ENCODE results near the gene FBXW7.

Gene FBXW7

GRCh38 chr4:152486429-152487389 lies 49.2 kb downstream of the FBXW7 start:
- no peak for DNase-seq
- Mint-ChIP-seq H3K36me3 (ENCODE audit: low read depth) (peaks cover 9% of the 10 kb centered on the region), H3K4me3 (no peak overlapping the region), H3K4me1 (peaks cover 28% of the 10 kb centered on the region), H3K27ac (peak overlapping the region; percentile 54), H3K9me3 (peaks cover 9% of the 10 kb centered on the region), H3K27me3 (ENCODE audit: low read depth, poor library complexity) (no peaks in the 10 kb centered on the region)
- TF ChIP-seq CTCF (IDR thresholded peaks at IDR 0.05), result no peak

GRCh38 chr4:152485726-152486276 lies 50.1 kb downstream of the FBXW7 start:
- Mint-ChIP-seq H3K9me3 (peaks cover 18% of the 10 kb centered on the region), H3K4me3 (no peak overlapping the region), H3K27me3 (ENCODE audit: low read depth, poor library complexity) (no peaks in the 10 kb centered on the region), H3K36me3 (ENCODE audit: low read depth) (peaks cover 19% of the 10 kb centered on the region), H3K4me1 (peaks cover 28% of the 10 kb centered on the region), H3K27ac (peak overlapping the region; percentile 94)
- TF ChIP-seq CTCF (IDR thresholded peaks at IDR 0.05), result no peak
- no peak for DNase-seq

GRCh38 chr4:152482211-152482610 lies 53.7 kb downstream of the FBXW7 start:
- Mint-ChIP-seq H3K4me1 (peaks cover 29% of the 10 kb centered on the region), H3K9me3 (peaks cover 18% of the 10 kb centered on the region), H3K36me3 (ENCODE audit: low read depth) (peaks cover 27% of the 10 kb centered on the region), H3K27me3 (ENCODE audit: low read depth, poor library complexity) (no peaks in the 10 kb centered on the region), H3K4me3 (no peak overlapping the region), H3K27ac (no peak overlapping the region)
- DNase-seq, result no peak
- no peak for TF ChIP-seq CTCF (IDR thresholded peaks at IDR 0.05)

GRCh38 chr4:152480901-152481300 lies 55.0 kb downstream of the FBXW7 start:
- Mint-ChIP-seq H3K36me3 (ENCODE audit: low read depth) (peaks cover 27% of the 10 kb centered on the region), H3K4me1 (peaks cover 28% of the 10 kb centered on the region), H3K27ac (no peak overlapping the region), H3K9me3 (peaks cover 18% of the 10 kb centered on the region), H3K4me3 (no peak overlapping the region), H3K27me3 (ENCODE audit: low read depth, poor library complexity) (no peaks in the 10 kb centered on the region)
- no peak for TF ChIP-seq CTCF (IDR thresholded peaks at IDR 0.05)
- DNase-seq, result no peak

GRCh38 chr4:152480326-152480725 lies 55.6 kb downstream of the FBXW7 start:
- no peaks in the 10 kb centered on the region for H3K27me3 Mint-ChIP-seq (ENCODE audit: low read depth, poor library complexity)
- H3K27ac Mint-ChIP-seq, result peak overlapping the region; percentile 5
- peaks cover 28% of the 10 kb centered on the region for H3K4me1 Mint-ChIP-seq
- no peak for DNase-seq
- H3K4me3 Mint-ChIP-seq, result no peak overlapping the region
- no peak for TF ChIP-seq CTCF (IDR thresholded peaks at IDR 0.05)
- H3K36me3 Mint-ChIP-seq (ENCODE audit: low read depth), result peaks cover 27% of the 10 kb centered on the region
- peaks cover 18% of the 10 kb centered on the region for H3K9me3 Mint-ChIP-seq
